Pancreas (tissue), 10 donors: Measurements from ENCODE around the gene TBC1D8. TPM values are rescaled to one million over a fixed set of nuclear protein-coding genes. Genes with fewer than 3 reads are reported as not detected.

Source experiments
- ATAC-seq, 4 donors: fragments of 200-7000 bp; cut with Tn5 transposase; one replicate each; pipeline versions ENCODE4 v1.8.0 to v1.9.1; 2020; ENCODE audit warnings: mild to moderate bottlenecking in 4 of 4, moderate library complexity in 4 of 4
- DNase-seq, 6 donors: peaks; one replicate each; pipeline ENCODE4 v3.0.0-alpha.2; 2020
- FAIRE-seq: peaks from 2 replicates; lab custom pipeline; 2012; peaks lifted over from hg19 to GRCh38; lab: Jason Lieb, UNC
- H3K27ac ChIP-seq, 4 donors: fragments of 200-600 bp; sonication (generic); 1 replicate in 3 of 4; 2 replicates in 1 of 4; pipeline versions ENCODE4 v1.5.0 to v1.8.0; 2020
- H3K27me3 ChIP-seq, 4 donors: fragments of 200-600 bp; one replicate each; pipeline ENCODE4 v1.8.0; 2021
- H3K36me3 ChIP-seq, 3 donors: fragments of 200-600 bp; sonication (generic) in 1 of 3; one replicate each; pipeline versions ENCODE4 v1.5.0 to v1.8.0; 2020 to 2021
- H3K4me1 ChIP-seq, 3 donors: fragments of 200-600 bp; one replicate each; pipeline ENCODE4 v1.8.0; 2021
- H3K4me3 ChIP-seq, 4 donors: fragments of 200-600 bp; sonication (generic) in 2 of 4; one replicate each; pipeline versions ENCODE4 v1.5.0 to v1.8.0; 2020 to 2021
- H3K9me3 ChIP-seq, 4 donors: fragments of 200-600 bp; one replicate each; pipeline ENCODE4 v1.8.0; 2021
- CTCF ChIP-seq, 4 donors: fragments of 200-600 bp; sonication (generic) in 3 of 4; IDR thresholded peaks; one replicate each; pipeline versions ENCODE4 v1.5.0 to v1.8.0; 2021; ENCODE audit warnings: antibody characterized with exemption in 4 of 4
- WGBS, 2 donors: extraction: QIAGEN DNeasy Blood & Tissue Kit; methylation state at CpG; one replicate each; pipeline ENCODE4 v1.1.7; 2013; 5-methylcytosine and 5-hydroxymethylcytosine counted together
- intact Hi-C, 3 donors: fragments of 100-400 bp; cut with DNase I; formaldehyde crosslinking; loops; one replicate each; pipeline versions ENCODE4 v1.11.1 to v1.14.2; 2022
- polyA plus RNA-seq, 2 donors: library from polyadenylated mRNA; stranded (reverse); fragments of 200-250 nt; gene quantifications; one replicate each; pipeline ENCODE4 v1.2.3, GENCODE V29; 2013
- total RNA-seq, 6 donors: library from RNA; stranded (reverse); fragmentation: NEBNext Ultra II Directional in 4 of 6; extraction: Animal tissue kit (Norgen Biotek cat#: 25700) in 4 of 6; gene quantifications; one replicate each; pipeline versions ENCODE4 v1.2.1 to v1.2.4, GENCODE V29; 2021 to 2023
- donor health status: healthy with polysubstance abuse.
- donor health status: DM: no; HTN: no; CAD: no; lungs with moderate emphysema.
- donor health status: DM: no; HTN: no; CAD: no.
- donor health status: control.
- donor health status: control.
- donor health status: Bipolar disorder and iron deficiency.
- donor health status: DM: yes; HTN: yes; CAD: no.
- donor health status: DM: no; HTN: no; CAD: no.
- donor health status: DM: no; HTN: no; CAD: no.
- donor health status: DM: yes; HTN: yes; CAD: no.

Gene TBC1D8
- total and polyA plus RNA-seq, 8 donors = 21.3 to 46.2 (median 35.0) TPM

- Histone ChIP-seq H3K27me3 (no peaks in the 10 kb centered on the region), H3K4me3 (no peak overlapping the region), H3K9me3 (no peaks in the 10 kb centered on the region), H3K27ac (no peak overlapping the region), H3K4me1 (peaks cover 3 to 15% (median 6%) of the 10 kb centered on the region in 3 donors), H3K36me3 (no peaks in the 10 kb centered on the region)
- no peak for TF ChIP-seq CTCF (IDR thresholded peaks at IDR 0.05)
- FAIRE-seq (no peak), DNase-seq (no peak), ATAC-seq (peak in 1 of 4 donors; percentile 11)
- intact Hi-C loops = no loop called here
- WGBS, 2 donors = 95% methylated on average over 14 of the region's 14 CpGs
Measured at GRCh38 chr2:101080211-101081068, 70.7 kb downstream of the TBC1D8 start.

GRCh38 chr2:101076581-101076980 is 74.6 kb downstream of the TBC1D8 start:
- WGBS, 2 donors = 13 to 16% methylated on average over 2 of the region's 2 CpGs
- peak in 1 of 6 donors; percentile 40 for DNase-seq
- no peak overlapping the region for H3K27ac ChIP-seq
- no peaks in the 10 kb centered on the region for H3K9me3 ChIP-seq
- no peaks in the 10 kb centered on the region for H3K27me3 ChIP-seq
- no peak for FAIRE-seq
- H3K4me3 ChIP-seq = no peak overlapping the region
- H3K4me1 ChIP-seq = peaks cover 0 to 5% (median 3%) of the 10 kb centered on the region in 3 donors
- H3K36me3 ChIP-seq = no peaks in the 10 kb centered on the region
- TF ChIP-seq CTCF (IDR thresholded peaks at IDR 0.05) = no peak
- intact Hi-C loops = no loop called here
- ATAC-seq = peak; percentile 28 to 62 (median 53)

GRCh38 chr2:101064868-101065549 is 86.2 kb downstream of the TBC1D8 start:
- 43 to 75% methylated on average over 4 of the region's 4 CpGs for WGBS, 2 donors
- Histone ChIP-seq H3K4me1 (peaks cover 14 to 42% (median 25%) of the 10 kb centered on the region in 3 donors), H3K36me3 (no peaks in the 10 kb centered on the region), H3K4me3 (no peak overlapping the region), H3K27ac (peak overlapping the region in 3 of 4 donors; percentile 22 to 74 (median 68)), H3K27me3 (no peaks in the 10 kb centered on the region), H3K9me3 (no peaks in the 10 kb centered on the region)
- intact Hi-C loops = no loop called here
- no peak for TF ChIP-seq CTCF (IDR thresholded peaks at IDR 0.05)
- ATAC-seq = peak; percentile 57 to 84 (median 82)
- FAIRE-seq = no peak
- peak in 1 of 6 donors; percentile 32 for DNase-seq

- Histone ChIP-seq H3K27me3 (no peaks in the 10 kb centered on the region), H3K9me3 (no peaks in the 10 kb centered on the region), H3K36me3 (no peaks in the 10 kb centered on the region), H3K27ac (peak overlapping the region in 3 of 4 donors; percentile 22 to 74 (median 68)), H3K4me3 (no peak overlapping the region), H3K4me1 (peaks cover 14 to 37% (median 25%) of the 10 kb centered on the region in 3 donors)
- intact Hi-C loops = no loop called here
- ATAC-seq = peak in 1 of 4 donors; percentile 4
- WGBS, 2 donors = 92 to 96% methylated on average over 3 of the region's 3 CpGs
- no peak for DNase-seq
- FAIRE-seq = no peak
- TF ChIP-seq CTCF (IDR thresholded peaks at IDR 0.05) = no peak
Measured at GRCh38 chr2:101064505-101064867, 86.7 kb downstream of the TBC1D8 start.
